COR-L47 (cell line): ENCODE measurements around the gene B3GNT2.
"Not testable (repeated sequence)": the region's sequence is repeated elsewhere in the genome, so short reads cannot be mapped to it uniquely, and the experiment has no call there.

Experiments
- DNase-seq: peaks from one replicate; lab custom pipeline; 2025; lab: John Stamatoyannopoulos, UW

The B3GNT2 gene

DNA sequence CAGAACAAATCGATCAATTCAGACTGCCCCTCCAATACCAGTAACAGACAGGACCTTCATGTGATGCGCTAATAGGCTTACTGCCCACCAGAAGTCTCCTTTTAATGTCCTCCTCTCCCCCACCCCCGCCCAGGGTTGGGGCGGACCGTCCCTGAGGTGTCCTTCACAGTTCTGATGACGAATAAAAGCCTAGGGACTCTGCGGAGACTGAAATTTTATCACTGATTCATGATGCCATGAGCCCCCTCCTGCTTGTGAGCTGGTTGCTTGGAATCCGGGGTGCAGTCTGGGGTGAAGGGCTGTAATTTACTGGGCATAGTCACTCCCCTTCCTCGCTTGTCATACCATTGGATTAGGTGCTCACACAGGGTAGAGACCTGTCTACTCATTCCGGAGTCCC, 42.3 kb downstream of the B3GNT2 start:
- no peak for DNase-seq

DNA sequence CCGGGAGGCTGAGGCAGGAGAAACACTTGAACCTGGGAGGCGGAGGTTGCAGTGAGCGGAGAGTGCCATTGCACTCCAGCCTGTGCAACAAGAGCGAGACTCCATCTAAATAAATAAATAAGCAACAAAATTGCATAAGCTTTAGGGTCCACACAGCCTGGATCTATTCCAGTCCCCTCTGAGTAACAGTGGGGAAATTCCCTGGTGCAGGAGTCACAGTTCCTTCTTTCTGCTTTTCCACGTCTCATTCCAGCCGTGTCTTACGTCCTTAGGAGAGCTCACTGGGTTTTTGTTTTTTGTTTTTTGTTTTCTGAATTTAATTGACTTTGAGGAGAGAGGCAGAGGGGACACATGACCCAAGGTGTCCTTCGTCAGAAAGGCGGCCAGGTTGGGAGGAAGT, 44.6 kb downstream of the B3GNT2 start:
- no peak for DNase-seq

DNA sequence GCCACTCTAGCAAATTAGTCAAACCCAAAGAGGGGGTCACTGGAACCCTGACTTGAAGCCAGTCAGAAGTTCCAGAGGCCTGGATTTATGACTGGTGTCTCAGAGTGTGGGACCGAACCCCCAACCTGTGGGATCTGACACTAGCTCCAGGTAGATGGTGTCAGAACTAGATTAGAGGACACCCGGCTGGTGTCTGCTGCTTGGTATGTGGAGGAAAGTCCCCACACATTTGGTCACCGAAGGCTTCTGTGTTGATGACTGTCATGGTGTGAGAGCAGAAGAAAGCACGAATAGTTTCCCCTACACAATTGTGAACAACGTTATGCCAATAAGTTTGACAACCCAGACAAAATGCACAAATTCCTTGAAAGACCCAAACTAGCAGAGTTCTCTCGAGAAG, 48.1 kb downstream of the B3GNT2 start:
- no peak for DNase-seq

DNA sequence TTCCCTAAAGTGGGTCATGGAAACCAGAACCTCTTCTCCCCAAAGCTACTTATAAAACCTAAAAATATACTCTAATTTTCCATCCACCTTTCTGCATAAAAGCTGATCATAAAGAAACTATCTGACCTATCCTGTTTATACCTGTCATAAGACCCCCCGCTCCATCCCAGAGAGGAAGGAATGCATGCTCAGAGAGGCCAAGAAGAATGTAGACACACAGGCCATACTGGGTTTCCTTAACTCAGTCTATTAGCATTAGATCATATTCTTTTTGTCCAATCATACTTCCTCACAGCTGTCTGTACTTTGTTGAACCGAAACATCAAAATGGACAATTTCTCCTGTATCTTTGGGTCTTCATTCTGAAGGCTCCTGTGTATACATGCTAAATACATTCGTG, 52.3 kb downstream of the B3GNT2 start:
- no peak for DNase-seq

DNA sequence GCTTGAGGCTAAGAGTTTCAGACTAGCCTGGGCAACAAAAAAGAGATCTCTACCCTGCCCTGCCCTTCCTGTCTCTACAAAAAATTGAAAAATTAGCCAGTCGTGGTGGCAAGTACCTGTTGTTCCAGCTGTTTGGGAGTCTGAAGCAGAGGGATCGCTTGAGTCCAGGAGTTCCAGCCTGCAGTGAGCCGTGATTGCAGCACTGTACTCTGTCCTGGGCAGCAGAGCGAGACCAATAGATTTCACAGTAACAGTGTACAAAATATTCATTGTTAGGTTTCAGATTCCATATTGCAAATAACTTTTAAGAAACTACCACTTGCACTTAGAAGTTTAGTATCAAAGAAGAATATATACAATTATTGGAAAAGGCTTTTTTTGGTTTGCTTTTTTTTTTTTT, 54.3 kb downstream of the B3GNT2 start:
- no peak for DNase-seq

DNA sequence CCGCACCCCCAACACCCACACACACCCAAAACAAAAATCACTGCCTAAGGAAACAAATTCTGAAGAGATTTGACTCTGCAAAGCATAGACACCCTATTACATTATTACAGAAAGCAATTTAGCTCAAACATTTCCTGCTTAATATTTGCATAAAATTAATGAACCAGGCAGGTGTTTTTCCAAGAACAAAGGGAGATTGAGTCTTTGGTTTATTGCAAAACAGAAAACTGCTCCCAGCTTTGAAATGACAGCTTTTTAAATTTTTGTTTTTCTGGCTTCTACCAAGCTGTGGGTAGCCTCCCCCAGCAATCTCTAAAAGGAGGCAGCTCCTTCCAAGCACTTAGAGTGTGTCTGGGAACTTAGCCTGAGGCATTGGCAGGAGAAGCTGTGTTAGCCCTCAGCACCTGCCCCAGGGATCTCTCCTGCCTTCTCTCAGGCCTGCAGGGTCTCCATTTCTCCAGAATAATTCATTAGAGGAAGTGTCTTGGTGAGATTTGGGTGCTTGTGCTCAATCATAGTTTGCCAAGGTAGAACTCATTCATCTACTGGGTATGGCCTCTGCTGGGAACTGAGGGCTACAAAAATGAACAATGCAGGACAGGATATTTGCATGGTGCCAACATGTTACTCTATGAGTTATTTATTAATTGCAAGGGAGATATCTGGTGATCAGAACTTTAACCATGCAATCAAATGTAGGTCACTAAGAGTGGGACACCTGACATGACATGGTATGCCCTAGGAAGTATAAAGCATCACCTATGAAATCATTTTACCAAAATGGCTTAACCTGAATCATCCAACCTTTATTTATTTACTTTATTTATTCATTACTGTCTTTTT, 58.7 kb downstream of the B3GNT2 start:
- DNase-seq = no peak

DNA sequence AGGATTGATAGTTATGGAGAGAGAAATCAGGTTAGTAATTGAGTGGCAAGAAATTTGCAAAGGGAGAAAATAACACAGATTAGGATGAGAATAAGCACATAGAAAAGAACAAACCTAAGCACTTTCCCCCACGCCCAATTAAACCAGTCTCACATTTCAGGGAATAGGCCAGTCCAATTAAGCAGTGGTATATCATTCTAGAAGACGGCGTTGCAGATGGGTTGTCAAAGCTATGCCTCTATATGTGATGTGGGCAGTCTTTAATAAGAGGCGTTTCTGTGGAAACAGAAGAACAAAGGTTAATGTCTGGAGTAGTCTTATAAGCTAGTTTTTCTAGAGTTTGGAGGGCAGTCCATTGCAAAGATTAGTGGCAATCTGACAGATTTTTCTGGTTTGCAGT, 61.6 kb downstream of the B3GNT2 start:
- DNase-seq = no peak

DNA sequence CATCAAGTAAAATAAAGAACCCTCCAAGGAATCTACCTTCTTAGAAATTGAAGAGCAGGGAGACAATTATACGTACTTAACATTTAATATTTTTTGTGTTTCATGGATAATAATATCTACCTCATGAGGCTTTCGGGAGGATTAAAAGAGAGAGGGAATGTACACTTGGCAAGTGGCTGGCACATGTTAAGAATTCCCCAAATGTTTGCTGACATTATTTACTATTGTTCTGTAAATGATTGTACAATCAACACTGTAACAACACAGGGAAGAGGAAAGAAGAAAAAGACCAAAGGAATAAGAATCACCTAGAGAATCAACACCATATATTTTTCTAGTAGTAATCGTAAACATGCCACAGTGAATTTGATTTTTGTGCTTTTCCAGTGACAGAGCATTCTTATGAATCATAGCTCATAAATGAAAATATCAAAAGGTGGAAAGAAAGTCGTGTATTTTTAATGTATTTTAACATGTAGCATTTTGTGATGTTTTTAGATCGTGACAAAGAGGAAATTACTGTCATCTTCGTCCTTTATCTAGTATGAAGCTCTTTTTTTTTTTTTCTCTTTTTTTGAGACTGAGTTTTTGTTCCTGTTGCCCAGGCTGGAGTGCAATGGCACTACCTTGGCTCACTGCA, 67.3 kb downstream of the B3GNT2 start:
- DNase-seq = no peak

DNA sequence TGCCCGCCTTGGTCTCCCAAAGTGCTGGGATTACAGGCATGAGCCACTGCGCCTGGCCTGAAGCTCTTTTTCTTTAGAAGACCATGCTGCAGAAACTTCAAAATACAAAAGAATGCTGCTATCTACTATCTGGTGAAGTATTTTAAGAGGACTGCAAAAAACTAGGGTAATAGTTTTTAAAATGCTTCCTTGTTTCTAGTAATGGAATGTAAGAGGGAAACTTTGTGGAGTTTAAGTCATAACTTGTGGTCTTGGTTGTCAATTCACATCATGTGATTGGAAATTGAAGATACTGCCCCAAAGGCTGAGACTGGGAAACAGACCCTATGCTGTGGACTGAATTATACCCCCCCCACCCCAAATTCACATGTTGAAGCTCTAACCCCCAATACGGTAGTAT, 68.3 kb downstream of the B3GNT2 start:
- no peak for DNase-seq

DNA sequence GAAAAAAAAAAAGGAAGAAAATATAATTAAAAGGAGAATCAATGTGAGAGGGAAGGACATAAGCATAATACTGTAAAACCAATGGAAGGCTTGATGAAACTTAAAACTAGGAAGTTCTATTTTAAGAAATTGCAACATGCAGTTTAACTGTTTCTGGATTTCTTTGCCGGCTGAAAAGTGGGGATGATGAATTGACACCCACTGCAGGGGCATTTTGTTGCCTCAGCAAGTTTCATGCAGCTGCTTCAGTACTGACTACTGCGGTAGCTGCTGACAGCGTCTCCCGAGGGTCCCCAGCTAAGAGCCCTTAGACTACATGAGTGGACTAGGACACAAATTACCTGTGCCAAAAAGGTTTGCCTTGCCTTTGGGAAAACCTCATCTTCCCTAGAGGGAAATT, 69.2 kb downstream of the B3GNT2 start:
- no peak for DNase-seq

DNA sequence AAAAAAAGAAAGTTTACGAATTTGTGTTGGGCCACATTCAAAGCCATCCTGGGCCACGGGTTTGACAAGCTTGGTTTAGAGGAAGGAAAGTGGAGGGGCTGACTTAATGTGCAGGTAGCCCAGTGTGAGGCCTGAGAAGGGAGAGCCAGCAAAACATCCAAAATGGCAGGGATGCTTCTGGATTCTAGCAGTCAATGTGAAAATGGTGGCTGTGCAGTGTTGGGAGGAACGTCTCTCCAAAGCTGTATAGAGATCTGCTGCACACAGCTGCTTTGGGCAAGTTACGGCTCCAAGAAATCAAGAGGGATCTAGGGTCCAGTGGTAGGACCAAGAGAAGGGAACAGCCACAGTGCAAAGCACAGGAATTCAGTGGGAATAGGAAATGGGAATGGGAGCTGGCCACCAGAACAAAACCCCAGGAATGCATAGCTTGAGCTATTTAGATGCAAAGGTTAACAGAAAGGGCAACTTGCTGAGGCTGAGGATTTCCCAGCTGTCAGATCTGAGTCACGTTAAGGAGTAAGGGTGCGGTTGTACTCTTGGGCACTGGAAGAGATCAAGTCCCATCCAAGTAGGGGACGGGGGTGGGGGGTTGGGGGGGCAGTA, 70.6 kb downstream of the B3GNT2 start:
- DNase-seq = no peak

DNA sequence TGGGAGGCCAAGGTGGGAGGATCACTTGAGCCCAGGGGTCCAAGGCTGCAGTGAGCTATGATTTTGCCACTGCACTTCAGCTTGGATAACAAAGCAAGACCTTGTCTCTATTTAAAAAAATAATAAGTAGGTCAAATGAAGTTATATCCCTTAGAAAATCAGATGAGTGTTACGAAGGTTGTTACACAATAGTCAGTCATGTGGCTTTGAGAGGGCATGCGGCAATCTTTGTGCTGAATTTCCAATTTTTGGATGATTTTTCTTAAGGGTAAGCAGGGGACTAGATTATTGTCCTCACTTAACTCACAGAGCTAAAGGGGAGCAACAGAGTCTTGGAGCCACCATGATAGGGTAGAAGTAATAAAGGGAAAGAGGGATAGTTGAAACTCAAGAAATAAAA, 71.8 kb downstream of the B3GNT2 start:
- DNase-seq = no peak

DNA sequence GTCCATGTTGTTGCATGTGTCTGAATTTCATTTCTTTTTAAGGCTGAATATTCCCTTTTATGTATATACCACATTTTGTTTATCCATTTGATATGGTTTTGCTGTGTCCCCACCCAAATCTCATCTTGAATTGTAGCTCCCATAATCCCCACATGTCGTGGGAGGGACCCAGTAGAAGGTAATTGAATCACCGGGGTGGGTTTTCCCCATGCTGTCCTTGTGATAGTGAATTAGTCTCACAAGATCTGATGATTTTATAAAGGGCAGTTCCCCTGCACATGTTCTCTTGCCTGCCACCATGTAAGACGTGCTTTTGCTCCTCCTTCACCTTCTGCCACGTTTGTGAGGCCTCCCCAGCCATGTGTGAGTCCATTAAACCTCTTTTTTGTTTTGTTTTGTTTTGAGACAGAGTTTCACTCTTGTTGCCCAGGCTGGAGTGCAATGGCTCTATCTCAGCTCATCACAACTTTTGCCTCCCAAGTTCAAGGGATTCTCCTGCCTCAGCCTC, 72.8 kb downstream of the B3GNT2 start:
- not testable (repeated sequence) for DNase-seq

DNA sequence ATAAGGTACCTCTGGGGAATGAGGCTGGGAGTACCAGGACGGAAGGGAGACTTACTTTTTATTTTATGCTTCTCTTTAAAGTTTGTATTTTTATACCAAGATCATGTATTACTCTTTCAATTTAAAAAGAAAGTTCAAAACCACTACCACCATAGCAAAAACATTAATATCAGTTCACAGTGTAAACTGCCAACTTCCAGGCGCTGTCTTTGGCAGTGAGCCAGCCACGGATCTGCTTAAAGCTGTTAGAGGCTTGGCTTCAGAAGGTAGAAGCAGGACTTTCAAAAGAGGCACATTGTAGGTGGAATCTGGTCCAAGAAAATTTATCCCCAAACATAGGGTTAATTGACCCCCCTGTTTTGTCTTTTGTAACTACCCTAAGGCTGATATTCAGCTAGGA, 74.8 kb downstream of the B3GNT2 start:
- peak; percentile 75 for DNase-seq
